Endothelial cell of umbilical vein (primary cell): ENCODE measurements around the gene APEH.

Experiments used
- CTCF ChIP-seq, 2 donors: IDR thresholded peaks; 1 replicate in 1 of 2; 2 replicates in 1 of 2; pipeline ENCODE4 v1.5.1; 2011; ENCODE audit warnings: low read length in 2 of 2, mild to moderate bottlenecking in 2 of 2, moderate library complexity in 2 of 2, control low read depth in 1 of 2, inconsistent platforms in 1 of 2, low read depth in 1 of 2; ENCODE audit not compliant: insufficient read depth in 1 of 2; ENCODE audit errors: extremely low read depth in 1 of 2
- MAX ChIP-seq: IDR thresholded peaks from 2 replicates; pipeline ENCODE4 v1.6.1; 2011; ENCODE audit not compliant: insufficient read depth, insufficient read length
- POLR2A ChIP-seq: IDR thresholded peaks from 2 replicates; pipeline ENCODE4 v1.6.1; 2012; ENCODE audit warnings: low read depth, mild to moderate bottlenecking, control low read depth, low read length
- POLR2AphosphoS5 ChIP-seq: IDR thresholded peaks from 2 replicates; pipeline ENCODE4 v1.6.1; 2012; ENCODE audit warnings: low read depth, mild to moderate bottlenecking, control low read depth, low read length, moderate library complexity; ENCODE audit not compliant: insufficient read depth

GRCh38 chr3:49669352-49669751 is 4.8 kb upstream of the APEH start:
- TF ChIP-seq POLR2A (no peak), CTCF (IDR thresholded peaks at IDR 0.05; ENCODE audit: extremely low read depth in 1 of 2, insufficient read depth in 1 of 2, low read depth in 1 of 2, low read length in 2 of 2) (no peak), POLR2AphosphoS5 (no peak), MAX (no peak)
